HepG2 (cell line): ENCODE measurements around the gene PDLIM5. TPM values are rescaled to one million over a fixed set of nuclear protein-coding genes. Genes with fewer than 3 reads are reported as not detected.

Source experiments
- ASH2L ChIP-seq: fragments of 300-600, 200-600 bp; sonication (generic); IDR thresholded peaks from 2 replicates; pipeline ENCODE4 v1.7.0; 2017; ENCODE audit warnings: low read depth, mild to moderate bottlenecking, moderate library complexity, mixed read lengths, low read length; ENCODE audit not compliant: insufficient read length
- ELF3 ChIP-seq: IDR thresholded peaks from 2 replicates; pipeline ENCODE4 v1.6.1; 2016; ENCODE audit warnings: missing genetic modification reagents, missing compliant biosample characterization
- ETV5 ChIP-seq: IDR thresholded peaks from 2 replicates; pipeline ENCODE4 v1.6.1; 2018; ENCODE audit warnings: missing biosample characterization, missing genetic modification reagents, inconsistent platforms, borderline replicate concordance
- FIP1L1 ChIP-seq: fragments of 200-400 bp; formaldehyde crosslinking; IDR thresholded peaks from 2 replicates; pipeline ENCODE4 v1.6.1; 2018; ENCODE audit warnings: low read depth, mild to moderate bottlenecking, low read length, moderate library complexity, borderline replicate concordance; ENCODE audit not compliant: insufficient read depth
- KLF6 ChIP-seq: IDR thresholded peaks from 2 replicates; pipeline ENCODE4 v1.8.0; 2016; ENCODE audit warnings: missing biosample characterization, missing genetic modification reagents
- MBD4 ChIP-seq: IDR thresholded peaks from 2 replicates; pipeline ENCODE4 v1.6.1; 2012; ENCODE audit warnings: low read length, inconsistent platforms, borderline replicate concordance
- NCOR1 ChIP-seq: fragments of 200-600 bp; sonication (generic); IDR thresholded peaks from 2 replicates; pipeline ENCODE4 v1.7.0; 2017; ENCODE audit warnings: antibody characterized with exemption, low read length, borderline replicate concordance
- POLR2AphosphoS2 ChIP-seq: IDR thresholded peaks from 2 replicates; pipeline ENCODE4 v1.6.1; 2011; ENCODE audit warnings: low read depth, low read length, improper control_type of control experiment
- RORA ChIP-seq: sonication (generic); formaldehyde crosslinking; IDR thresholded peaks from 2 replicates; pipeline ENCODE4 v1.5.0; 2020; ENCODE audit warnings: mild to moderate bottlenecking, missing genetic modification reagents, moderate library complexity
- SIN3A ChIP-seq: IDR thresholded peaks from 2 replicates; pipeline ENCODE4 v1.6.1; 2011; ENCODE audit warnings: low read depth, mild to moderate bottlenecking, control low read depth, low read length, borderline replicate concordance
- SMC3 ChIP-seq: IDR thresholded peaks from 2 replicates; pipeline ENCODE4 v1.6.1; 2011; ENCODE audit warnings: low read length, improper control_type of control experiment
- TAF1 ChIP-seq: sonication (generic); formaldehyde crosslinking; IDR thresholded peaks from 2 replicates; pipeline ENCODE4 v1.4.0; 2020; ENCODE audit warnings: missing genetic modification reagents
- TBX2 ChIP-seq: sonication (generic); formaldehyde crosslinking; IDR thresholded peaks from 2 replicates; pipeline ENCODE4 v1.5.0; 2020; ENCODE audit warnings: missing genetic modification reagents, mild to moderate bottlenecking, borderline replicate concordance
- ZFX ChIP-seq: sonication (generic); formaldehyde crosslinking; IDR thresholded peaks from 2 replicates; pipeline ENCODE4 v1.4.0; 2020; ENCODE audit warnings: mild to moderate bottlenecking, low read depth, missing genetic modification reagents, moderate library complexity
- ZNF563 ChIP-seq: sonication (generic); formaldehyde crosslinking; IDR thresholded peaks from 2 replicates; pipeline ENCODE4 v1.8.0; 2022; ENCODE audit warnings: mild to moderate bottlenecking, moderate library complexity, missing genetic modification reagents
- ZNF781 ChIP-seq: sonication (generic); formaldehyde crosslinking; IDR thresholded peaks from 2 replicates; pipeline ENCODE4 v1.5.1; 2020; ENCODE audit warnings: borderline replicate concordance, mild to moderate bottlenecking, missing genetic modification reagents; ENCODE audit errors: not compliant biosample characterization
- polyA plus RNA-seq, 8 experiments: library from polyadenylated mRNA; depleted of rRNA in 3 of 8; stranded (reverse) in 7 of 8; unstranded in 1 of 8; fragments of >200 nt; fragmentation: Illumina TruSeq in 4 of 8; extraction: Trizol in 4 of 8; gene quantifications; 2 replicates each; pipeline versions ENCODE4 v1.2.1 to v1.2.3, GENCODE V29; 2011 to 2016; ENCODE audit warnings: low read depth in 4 of 8, missing spikeins in 1 of 8, mixed read lengths in 1 of 8; ENCODE audit not compliant: insufficient read depth in 1 of 8
- total RNA-seq, 5 experiments: library from RNA; depleted of rRNA; stranded (reverse); fragments of >200 nt; fragmentation: Illumina TruSeq; extraction: Trizol; gene quantifications; 2 replicates each; pipeline ENCODE4 v1.2.3, GENCODE V29; 2016; ENCODE audit warnings: low read depth in 1 of 5
- TF ChIP-seq, protein P1 (sequence below): sonication (generic); formaldehyde crosslinking; IDR thresholded peaks from 2 replicates; pipeline ENCODE4 v1.4.0; 2020; ENCODE audit warnings: mild to moderate bottlenecking, missing genetic modification reagents
- TF ChIP-seq, protein P2 (sequence below): sonication (generic); formaldehyde crosslinking; IDR thresholded peaks from 2 replicates; pipeline ENCODE4 v1.4.0; 2020; ENCODE audit warnings: missing genetic modification reagents, borderline replicate concordance
- TF ChIP-seq, protein P3 (sequence below): sonication (generic); formaldehyde crosslinking; conservative IDR thresholded peaks from 2 replicates; pipeline ENCODE4 v1.8.0; 2022; ENCODE audit warnings: low read depth, missing genetic modification reagents
- TF ChIP-seq, protein P4 (sequence below): sonication (generic); formaldehyde crosslinking; IDR thresholded peaks from 2 replicates; pipeline ENCODE4 v1.8.0; 2022; ENCODE audit warnings: mild to moderate bottlenecking, missing genetic modification reagents, borderline replicate concordance

Gene PDLIM5
- total and polyA plus RNA-seq, 2 of the 13 experiments (the other 11 are each of a cell fraction or from before 2014, with no cell fraction given): 52.8 to 119 TPM

DNA sequence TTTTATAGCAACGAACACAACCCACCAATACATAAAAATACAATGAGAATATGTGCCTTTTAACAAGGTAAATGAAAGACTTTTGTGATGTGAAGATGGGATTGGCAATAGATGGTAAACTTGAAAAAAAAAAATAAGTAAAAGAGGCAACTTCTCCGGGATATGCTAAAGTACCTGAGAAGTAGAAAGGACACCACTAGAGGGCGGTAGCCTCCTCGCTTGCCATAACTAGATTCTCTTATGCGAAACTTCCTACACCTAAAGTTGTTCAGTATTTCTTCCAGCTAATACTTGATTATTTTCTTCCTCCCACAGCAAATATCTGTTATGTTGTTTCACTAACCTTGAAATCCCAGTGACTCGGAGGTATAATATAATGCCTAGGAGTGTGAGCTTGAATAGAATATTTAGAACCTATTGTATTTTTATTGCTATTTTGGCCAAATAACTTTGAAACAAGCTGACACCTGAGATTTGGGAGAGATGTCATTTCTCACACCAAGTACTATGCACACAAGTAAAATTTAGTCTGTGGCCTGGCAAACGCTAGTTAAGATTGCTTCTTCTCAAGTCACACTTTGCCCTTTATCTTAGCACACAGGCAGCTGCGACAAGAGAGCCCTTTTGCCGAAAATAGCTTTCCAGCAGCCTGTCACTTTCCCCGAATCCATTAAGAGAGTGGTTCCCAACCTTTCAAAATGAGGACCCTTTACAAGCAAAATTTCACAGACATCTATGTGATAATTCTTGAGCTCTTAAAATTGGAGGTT lies 44.9 kb upstream of the PDLIM5 start (continued):
- TF ChIP-seq, protein P1, sequence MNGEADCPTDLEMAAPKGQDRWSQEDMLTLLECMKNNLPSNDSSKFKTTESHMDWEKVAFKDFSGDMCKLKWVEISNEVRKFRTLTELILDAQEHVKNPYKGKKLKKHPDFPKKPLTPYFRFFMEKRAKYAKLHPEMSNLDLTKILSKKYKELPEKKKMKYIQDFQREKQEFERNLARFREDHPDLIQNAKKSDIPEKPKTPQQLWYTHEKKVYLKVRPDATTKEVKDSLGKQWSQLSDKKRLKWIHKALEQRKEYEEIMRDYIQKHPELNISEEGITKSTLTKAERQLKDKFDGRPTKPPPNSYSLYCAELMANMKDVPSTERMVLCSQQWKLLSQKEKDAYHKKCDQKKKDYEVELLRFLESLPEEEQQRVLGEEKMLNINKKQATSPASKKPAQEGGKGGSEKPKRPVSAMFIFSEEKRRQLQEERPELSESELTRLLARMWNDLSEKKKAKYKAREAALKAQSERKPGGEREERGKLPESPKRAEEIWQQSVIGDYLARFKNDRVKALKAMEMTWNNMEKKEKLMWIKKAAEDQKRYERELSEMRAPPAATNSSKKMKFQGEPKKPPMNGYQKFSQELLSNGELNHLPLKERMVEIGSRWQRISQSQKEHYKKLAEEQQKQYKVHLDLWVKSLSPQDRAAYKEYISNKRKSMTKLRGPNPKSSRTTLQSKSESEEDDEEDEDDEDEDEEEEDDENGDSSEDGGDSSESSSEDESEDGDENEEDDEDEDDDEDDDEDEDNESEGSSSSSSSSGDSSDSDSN (CRISPR knock-in tag): no peak
- no peak for TF ChIP-seq NCOR1
- TF ChIP-seq POLR2AphosphoS2: no peak
- no peak for TF ChIP-seq ETV5 (CRISPR knock-in tag)
- no peak for TF ChIP-seq ZFX
- TF ChIP-seq TBX2 (CRISPR knock-in tag): no peak
- TF ChIP-seq SMC3: peak; percentile 92
- TF ChIP-seq ZNF563 (CRISPR knock-in tag): no peak
- 0 out of 2 replicates have a peak, but pooled peaks have one; percentile 30 for TF ChIP-seq ELF3 (CRISPR knock-in tag)
- no peak for TF ChIP-seq ASH2L
- TF ChIP-seq TAF1 (CRISPR knock-in tag): no peak
- TF ChIP-seq SIN3A: no peak
- TF ChIP-seq, protein P2, sequence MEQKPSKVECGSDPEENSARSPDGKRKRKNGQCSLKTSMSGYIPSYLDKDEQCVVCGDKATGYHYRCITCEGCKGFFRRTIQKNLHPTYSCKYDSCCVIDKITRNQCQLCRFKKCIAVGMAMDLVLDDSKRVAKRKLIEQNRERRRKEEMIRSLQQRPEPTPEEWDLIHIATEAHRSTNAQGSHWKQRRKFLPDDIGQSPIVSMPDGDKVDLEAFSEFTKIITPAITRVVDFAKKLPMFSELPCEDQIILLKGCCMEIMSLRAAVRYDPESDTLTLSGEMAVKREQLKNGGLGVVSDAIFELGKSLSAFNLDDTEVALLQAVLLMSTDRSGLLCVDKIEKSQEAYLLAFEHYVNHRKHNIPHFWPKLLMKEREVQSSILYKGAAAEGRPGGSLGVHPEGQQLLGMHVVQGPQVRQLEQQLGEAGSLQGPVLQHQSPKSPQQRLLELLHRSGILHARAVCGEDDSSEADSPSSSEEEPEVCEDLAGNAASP (CRISPR knock-in tag): no peak
- no peak for TF ChIP-seq ZNF781 (CRISPR knock-in tag)
- TF ChIP-seq MBD4: no peak
- TF ChIP-seq RORA: no peak
- TF ChIP-seq, protein P3, sequence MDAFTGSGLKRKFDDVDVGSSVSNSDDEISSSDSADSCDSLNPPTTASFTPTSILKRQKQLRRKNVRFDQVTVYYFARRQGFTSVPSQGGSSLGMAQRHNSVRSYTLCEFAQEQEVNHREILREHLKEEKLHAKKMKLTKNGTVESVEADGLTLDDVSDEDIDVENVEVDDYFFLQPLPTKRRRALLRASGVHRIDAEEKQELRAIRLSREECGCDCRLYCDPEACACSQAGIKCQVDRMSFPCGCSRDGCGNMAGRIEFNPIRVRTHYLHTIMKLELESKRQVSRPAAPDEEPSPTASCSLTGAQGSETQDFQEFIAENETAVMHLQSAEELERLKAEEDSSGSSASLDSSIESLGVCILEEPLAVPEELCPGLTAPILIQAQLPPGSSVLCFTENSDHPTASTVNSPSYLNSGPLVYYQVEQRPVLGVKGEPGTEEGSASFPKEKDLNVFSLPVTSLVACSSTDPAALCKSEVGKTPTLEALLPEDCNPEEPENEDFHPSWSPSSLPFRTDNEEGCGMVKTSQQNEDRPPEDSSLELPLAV: no peak
- TF ChIP-seq FIP1L1: no peak
- TF ChIP-seq, protein P4, sequence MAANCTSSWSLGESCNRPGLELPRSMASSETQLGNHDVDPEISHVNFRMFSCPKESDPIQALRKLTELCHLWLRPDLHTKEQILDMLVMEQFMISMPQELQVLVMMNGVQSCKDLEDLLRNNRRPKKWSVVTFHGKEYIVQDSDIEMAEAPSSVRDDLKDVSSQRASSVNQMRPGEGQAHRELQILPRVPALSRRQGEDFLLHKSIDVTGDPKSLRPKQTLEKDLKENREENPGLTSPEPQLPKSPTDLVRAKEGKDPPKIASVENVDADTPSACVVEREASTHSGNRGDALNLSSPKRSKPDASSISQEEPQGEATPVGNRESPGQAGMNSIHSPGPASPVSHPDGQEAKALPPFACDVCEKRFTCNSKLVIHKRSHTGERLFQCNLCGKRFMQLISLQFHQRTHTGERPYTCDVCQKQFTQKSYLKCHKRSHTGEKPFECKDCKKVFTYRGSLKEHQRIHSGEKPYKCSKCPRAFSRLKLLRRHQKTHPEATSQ: no peak
- TF ChIP-seq KLF6 (CRISPR knock-in tag): no peak
